K562 (cell line): ENCODE data around the gene KL. TPM values are rescaled to one million over a fixed set of nuclear protein-coding genes. Genes with fewer than 3 reads are reported as not detected.

Experiments
- SFPQ ChIP-seq: fragments of 200-400 bp; formaldehyde crosslinking; IDR thresholded peaks from 2 replicates; pipeline ENCODE4 v1.6.1; 2017; ENCODE audit warnings: mild to moderate bottlenecking, low read depth, low read length, moderate library complexity
- ZBTB9 ChIP-seq: fragments of 450-650 bp; formaldehyde crosslinking; IDR thresholded peaks from 2 replicates; pipeline ENCODE4 v1.4.0; 2020; ENCODE audit warnings: mild to moderate bottlenecking, moderate library complexity
- ZNF395 ChIP-seq: fragments of 200-800 bp; sonication (Bioruptor generic); IDR thresholded peaks from 2 replicates; pipeline ENCODE4 v1.6.1; 2017; ENCODE audit warnings: missing genetic modification characterization, missing compliant biosample characterization
- polyA plus RNA-seq, 8 experiments: library from polyadenylated mRNA; depleted of rRNA in 4 of 8; stranded (reverse) in 5 of 8; unstranded in 3 of 8; fragments of >200 nt; fragmentation: Nextera tagmentation in 2 of 8; fragmentation: Illumina TruSeq in 1 of 8; extraction: Ambion mirVana in 2 of 8; extraction: Trizol in 1 of 8; gene quantifications; 2 replicates each; pipeline versions ENCODE4 v1.2.1 to v1.2.3, GENCODE V29; 2011 to 2014; ENCODE audit warnings: inconsistent platforms in 1 of 8, missing spikeins in 1 of 8
- total RNA-seq, 7 experiments: library from RNA; depleted of rRNA in 6 of 7; stranded (reverse); fragments of >200 nt in 6 of 7; fragmentation: Illumina TruSeq in 2 of 7; extraction: Trizol in 2 of 7; gene quantifications; 2 replicates each; pipeline versions ENCODE4 v1.2.1 to v1.2.3, GENCODE V29; 2011 to 2021; ENCODE audit warnings: low replicate concordance in 1 of 7
- TF ChIP-seq, protein P1 (sequence below): fragments of 200-600 bp; sonication (generic); IDR thresholded peaks from one replicate; pipeline ENCODE4 v1.6.1; 2012; ENCODE audit warnings: mild to moderate bottlenecking, low read depth, low read length, inconsistent platforms
- TF ChIP-seq, protein P2 (sequence below): fragments of 250-450 bp; sonication (Bioruptor Pico); IDR thresholded peaks from 2 replicates; pipeline ENCODE4 v1.5.0; 2020; ENCODE audit warnings: mild to moderate bottlenecking, borderline replicate concordance
- TF ChIP-seq, protein P3 (sequence below): fragments of 250-450 bp; sonication (Bioruptor Pico); IDR thresholded peaks from 2 replicates; pipeline ENCODE4 v1.8.0; 2021; ENCODE audit warnings: moderate library complexity, mild to moderate bottlenecking, inconsistent platforms

KL gene
- total and polyA plus RNA-seq, 9 of the 15 experiments (the other 6 are each of a cell fraction or from before 2014, with no cell fraction given) = not detected

DNA sequence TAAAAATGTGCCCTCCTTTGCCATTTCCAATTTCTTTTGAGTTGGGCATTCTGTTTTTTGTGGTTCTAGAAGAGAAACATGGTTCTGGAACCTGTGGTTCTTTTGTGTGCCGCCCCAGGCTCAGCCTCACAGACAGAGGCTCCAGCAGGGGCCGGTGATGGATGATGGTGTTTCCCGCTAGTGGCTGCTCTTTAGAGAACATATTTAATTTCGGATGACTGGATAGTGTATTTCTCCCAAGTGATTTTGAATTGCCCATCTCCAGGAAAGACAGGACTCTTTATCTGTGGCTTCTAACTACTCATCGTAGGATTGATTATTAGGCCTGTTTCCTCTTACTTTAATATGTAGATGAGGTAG, 75.2 kb downstream of the KL start (continued):
- TF ChIP-seq, protein P1, sequence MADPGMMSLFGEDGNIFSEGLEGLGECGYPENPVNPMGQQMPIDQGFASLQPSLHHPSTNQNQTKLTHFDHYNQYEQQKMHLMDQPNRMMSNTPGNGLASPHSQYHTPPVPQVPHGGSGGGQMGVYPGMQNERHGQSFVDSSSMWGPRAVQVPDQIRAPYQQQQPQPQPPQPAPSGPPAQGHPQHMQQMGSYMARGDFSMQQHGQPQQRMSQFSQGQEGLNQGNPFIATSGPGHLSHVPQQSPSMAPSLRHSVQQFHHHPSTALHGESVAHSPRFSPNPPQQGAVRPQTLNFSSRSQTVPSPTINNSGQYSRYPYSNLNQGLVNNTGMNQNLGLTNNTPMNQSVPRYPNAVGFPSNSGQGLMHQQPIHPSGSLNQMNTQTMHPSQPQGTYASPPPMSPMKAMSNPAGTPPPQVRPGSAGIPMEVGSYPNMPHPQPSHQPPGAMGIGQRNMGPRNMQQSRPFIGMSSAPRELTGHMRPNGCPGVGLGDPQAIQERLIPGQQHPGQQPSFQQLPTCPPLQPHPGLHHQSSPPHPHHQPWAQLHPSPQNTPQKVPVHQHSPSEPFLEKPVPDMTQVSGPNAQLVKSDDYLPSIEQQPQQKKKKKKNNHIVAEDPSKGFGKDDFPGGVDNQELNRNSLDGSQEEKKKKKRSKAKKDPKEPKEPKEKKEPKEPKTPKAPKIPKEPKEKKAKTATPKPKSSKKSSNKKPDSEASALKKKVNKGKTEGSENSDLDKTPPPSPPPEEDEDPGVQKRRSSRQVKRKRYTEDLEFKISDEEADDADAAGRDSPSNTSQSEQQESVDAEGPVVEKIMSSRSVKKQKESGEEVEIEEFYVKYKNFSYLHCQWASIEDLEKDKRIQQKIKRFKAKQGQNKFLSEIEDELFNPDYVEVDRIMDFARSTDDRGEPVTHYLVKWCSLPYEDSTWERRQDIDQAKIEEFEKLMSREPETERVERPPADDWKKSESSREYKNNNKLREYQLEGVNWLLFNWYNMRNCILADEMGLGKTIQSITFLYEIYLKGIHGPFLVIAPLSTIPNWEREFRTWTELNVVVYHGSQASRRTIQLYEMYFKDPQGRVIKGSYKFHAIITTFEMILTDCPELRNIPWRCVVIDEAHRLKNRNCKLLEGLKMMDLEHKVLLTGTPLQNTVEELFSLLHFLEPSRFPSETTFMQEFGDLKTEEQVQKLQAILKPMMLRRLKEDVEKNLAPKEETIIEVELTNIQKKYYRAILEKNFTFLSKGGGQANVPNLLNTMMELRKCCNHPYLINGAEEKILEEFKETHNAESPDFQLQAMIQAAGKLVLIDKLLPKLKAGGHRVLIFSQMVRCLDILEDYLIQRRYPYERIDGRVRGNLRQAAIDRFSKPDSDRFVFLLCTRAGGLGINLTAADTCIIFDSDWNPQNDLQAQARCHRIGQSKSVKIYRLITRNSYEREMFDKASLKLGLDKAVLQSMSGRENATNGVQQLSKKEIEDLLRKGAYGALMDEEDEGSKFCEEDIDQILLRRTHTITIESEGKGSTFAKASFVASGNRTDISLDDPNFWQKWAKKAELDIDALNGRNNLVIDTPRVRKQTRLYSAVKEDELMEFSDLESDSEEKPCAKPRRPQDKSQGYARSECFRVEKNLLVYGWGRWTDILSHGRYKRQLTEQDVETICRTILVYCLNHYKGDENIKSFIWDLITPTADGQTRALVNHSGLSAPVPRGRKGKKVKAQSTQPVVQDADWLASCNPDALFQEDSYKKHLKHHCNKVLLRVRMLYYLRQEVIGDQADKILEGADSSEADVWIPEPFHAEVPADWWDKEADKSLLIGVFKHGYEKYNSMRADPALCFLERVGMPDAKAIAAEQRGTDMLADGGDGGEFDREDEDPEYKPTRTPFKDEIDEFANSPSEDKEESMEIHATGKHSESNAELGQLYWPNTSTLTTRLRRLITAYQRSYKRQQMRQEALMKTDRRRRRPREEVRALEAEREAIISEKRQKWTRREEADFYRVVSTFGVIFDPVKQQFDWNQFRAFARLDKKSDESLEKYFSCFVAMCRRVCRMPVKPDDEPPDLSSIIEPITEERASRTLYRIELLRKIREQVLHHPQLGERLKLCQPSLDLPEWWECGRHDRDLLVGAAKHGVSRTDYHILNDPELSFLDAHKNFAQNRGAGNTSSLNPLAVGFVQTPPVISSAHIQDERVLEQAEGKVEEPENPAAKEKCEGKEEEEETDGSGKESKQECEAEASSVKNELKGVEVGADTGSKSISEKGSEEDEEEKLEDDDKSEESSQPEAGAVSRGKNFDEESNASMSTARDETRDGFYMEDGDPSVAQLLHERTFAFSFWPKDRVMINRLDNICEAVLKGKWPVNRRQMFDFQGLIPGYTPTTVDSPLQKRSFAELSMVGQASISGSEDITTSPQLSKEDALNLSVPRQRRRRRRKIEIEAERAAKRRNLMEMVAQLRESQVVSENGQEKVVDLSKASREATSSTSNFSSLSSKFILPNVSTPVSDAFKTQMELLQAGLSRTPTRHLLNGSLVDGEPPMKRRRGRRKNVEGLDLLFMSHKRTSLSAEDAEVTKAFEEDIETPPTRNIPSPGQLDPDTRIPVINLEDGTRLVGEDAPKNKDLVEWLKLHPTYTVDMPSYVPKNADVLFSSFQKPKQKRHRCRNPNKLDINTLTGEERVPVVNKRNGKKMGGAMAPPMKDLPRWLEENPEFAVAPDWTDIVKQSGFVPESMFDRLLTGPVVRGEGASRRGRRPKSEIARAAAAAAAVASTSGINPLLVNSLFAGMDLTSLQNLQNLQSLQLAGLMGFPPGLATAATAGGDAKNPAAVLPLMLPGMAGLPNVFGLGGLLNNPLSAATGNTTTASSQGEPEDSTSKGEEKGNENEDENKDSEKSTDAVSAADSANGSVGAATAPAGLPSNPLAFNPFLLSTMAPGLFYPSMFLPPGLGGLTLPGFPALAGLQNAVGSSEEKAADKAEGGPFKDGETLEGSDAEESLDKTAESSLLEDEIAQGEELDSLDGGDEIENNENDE = no peak
- TF ChIP-seq ZBTB9 (CRISPR knock-in tag) (no peak), ZNF395 (no peak), SFPQ (no peak)
- TF ChIP-seq, protein P2, sequence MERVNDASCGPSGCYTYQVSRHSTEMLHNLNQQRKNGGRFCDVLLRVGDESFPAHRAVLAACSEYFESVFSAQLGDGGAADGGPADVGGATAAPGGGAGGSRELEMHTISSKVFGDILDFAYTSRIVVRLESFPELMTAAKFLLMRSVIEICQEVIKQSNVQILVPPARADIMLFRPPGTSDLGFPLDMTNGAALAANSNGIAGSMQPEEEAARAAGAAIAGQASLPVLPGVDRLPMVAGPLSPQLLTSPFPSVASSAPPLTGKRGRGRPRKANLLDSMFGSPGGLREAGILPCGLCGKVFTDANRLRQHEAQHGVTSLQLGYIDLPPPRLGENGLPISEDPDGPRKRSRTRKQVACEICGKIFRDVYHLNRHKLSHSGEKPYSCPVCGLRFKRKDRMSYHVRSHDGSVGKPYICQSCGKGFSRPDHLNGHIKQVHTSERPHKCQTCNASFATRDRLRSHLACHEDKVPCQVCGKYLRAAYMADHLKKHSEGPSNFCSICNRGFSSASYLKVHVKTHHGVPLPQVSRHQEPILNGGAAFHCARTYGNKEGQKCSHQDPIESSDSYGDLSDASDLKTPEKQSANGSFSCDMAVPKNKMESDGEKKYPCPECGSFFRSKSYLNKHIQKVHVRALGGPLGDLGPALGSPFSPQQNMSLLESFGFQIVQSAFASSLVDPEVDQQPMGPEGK (CRISPR knock-in tag) = no peak
- TF ChIP-seq, protein P3, sequence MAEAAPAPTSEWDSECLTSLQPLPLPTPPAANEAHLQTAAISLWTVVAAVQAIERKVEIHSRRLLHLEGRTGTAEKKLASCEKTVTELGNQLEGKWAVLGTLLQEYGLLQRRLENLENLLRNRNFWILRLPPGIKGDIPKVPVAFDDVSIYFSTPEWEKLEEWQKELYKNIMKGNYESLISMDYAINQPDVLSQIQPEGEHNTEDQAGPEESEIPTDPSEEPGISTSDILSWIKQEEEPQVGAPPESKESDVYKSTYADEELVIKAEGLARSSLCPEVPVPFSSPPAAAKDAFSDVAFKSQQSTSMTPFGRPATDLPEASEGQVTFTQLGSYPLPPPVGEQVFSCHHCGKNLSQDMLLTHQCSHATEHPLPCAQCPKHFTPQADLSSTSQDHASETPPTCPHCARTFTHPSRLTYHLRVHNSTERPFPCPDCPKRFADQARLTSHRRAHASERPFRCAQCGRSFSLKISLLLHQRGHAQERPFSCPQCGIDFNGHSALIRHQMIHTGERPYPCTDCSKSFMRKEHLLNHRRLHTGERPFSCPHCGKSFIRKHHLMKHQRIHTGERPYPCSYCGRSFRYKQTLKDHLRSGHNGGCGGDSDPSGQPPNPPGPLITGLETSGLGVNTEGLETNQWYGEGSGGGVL (CRISPR knock-in tag) = no peak
